ENCODE measurements around the gene BABAM2. TPM values are rescaled to one million over a fixed set of nuclear protein-coding genes. Genes with fewer than 3 reads are reported as not detected.

Gene BABAM2
- total RNA-seq, 1 donor, result 42.0 TPM

GRCh38 chr2:28365158-28365557 lies 474.6 kb downstream of the BABAM2 start:
- Histone ChIP-seq H3K4me1 (ENCODE audit: insufficient read depth, low read length) (peaks cover 10% of the 10 kb centered on the region), H3K4me3 (ENCODE audit: insufficient read depth, low read length) (no peak overlapping the region), H4K20me1 (ENCODE audit: insufficient read depth, low read length) (no peaks in the 10 kb centered on the region), H3K27ac (ENCODE audit: low read depth, low read length) (no peak overlapping the region), H2AFZ (ENCODE audit: low read length) (no peak overlapping the region), H3K4me2 (ENCODE audit: insufficient read depth, low read length) (no peak overlapping the region), H3K36me3 (ENCODE audit: insufficient read depth, low read length) (no peaks in the 10 kb centered on the region), H3K27me3 (ENCODE audit: insufficient read depth, low read length) (no peaks in the 10 kb centered on the region), H3K79me2 (ENCODE audit: insufficient read depth, low read length) (no peaks in the 10 kb centered on the region), H3K9me3 (ENCODE audit: low read depth, low read length) (no peaks in the 10 kb centered on the region)
- peak; percentile 63 for DNase-seq (ENCODE audit: insufficient read length, low spot score, missing footprints)
- no peak for TF ChIP-seq CTCF (IDR thresholded peaks at IDR 0.05; ENCODE audit: extremely low read depth, low read depth, low read length)

GRCh38 chr2:28366149-28366495 lies 475.6 kb downstream of the BABAM2 start:
- H3K79me2 ChIP-seq (ENCODE audit: insufficient read depth, low read length), result no peaks in the 10 kb centered on the region
- H4K20me1 ChIP-seq (ENCODE audit: insufficient read depth, low read length), result no peaks in the 10 kb centered on the region
- no peak overlapping the region for H2AFZ ChIP-seq (ENCODE audit: low read length)
- no peak for DNase-seq (ENCODE audit: insufficient read length, low spot score, missing footprints)
- no peak overlapping the region for H3K27ac ChIP-seq (ENCODE audit: low read depth, low read length)
- no peak overlapping the region for H3K4me2 ChIP-seq (ENCODE audit: insufficient read depth, low read length)
- H3K4me3 ChIP-seq (ENCODE audit: insufficient read depth, low read length), result no peak overlapping the region
- peaks cover 6% of the 10 kb centered on the region for H3K4me1 ChIP-seq (ENCODE audit: insufficient read depth, low read length)
- no peak for TF ChIP-seq CTCF (IDR thresholded peaks at IDR 0.05; ENCODE audit: extremely low read depth, low read depth, low read length)
- no peaks in the 10 kb centered on the region for H3K36me3 ChIP-seq (ENCODE audit: insufficient read depth, low read length)
- no peaks in the 10 kb centered on the region for H3K27me3 ChIP-seq (ENCODE audit: insufficient read depth, low read length)
- H3K9me3 ChIP-seq (ENCODE audit: low read depth, low read length), result no peaks in the 10 kb centered on the region

DNA sequence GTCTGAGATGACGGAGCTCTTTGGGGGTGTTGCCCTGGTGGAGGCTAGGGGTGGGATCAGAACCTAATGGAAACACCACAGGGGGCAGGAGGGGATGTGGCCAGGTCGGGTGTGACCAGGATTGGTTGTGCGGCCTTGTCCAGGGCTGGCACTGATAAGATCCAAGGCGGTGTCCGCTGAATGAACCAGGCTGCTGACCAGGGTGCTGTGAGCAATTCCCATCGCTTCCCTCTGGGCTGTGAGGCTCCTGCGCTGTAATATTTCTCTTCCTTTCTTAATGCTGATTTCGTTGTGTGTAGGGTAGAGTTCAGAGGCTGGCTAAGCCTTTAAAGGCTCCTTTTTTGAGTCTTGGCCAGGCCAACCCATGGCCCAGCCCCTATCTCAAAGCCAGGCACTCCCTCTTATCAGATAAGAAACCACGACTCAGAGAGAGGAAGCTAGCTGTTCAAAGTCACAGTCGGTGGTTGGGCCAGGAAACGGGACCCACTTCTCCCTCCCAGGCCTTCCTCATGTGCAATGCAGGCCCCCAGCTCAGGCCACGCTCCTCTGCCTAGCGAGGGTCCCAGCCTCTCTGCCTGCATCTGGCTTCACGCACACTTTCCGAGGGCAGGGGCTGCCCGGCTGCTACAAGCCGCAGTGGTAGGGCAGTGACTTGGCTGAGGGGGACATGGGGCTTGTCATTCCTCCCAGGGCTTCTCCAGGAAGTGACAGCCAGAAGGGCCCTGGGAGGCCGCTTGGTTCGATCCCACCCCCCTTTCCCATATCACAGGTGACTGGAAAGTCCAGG lies 476.2 kb downstream of the BABAM2 start:
- Histone ChIP-seq H3K79me2 (ENCODE audit: insufficient read depth, low read length) (no peaks in the 10 kb centered on the region), H3K4me3 (ENCODE audit: insufficient read depth, low read length) (no peak overlapping the region), H3K4me2 (ENCODE audit: insufficient read depth, low read length) (no peak overlapping the region), H2AFZ (ENCODE audit: low read length) (no peak overlapping the region), H3K27me3 (ENCODE audit: insufficient read depth, low read length) (no peaks in the 10 kb centered on the region), H3K36me3 (ENCODE audit: insufficient read depth, low read length) (no peaks in the 10 kb centered on the region), H4K20me1 (ENCODE audit: insufficient read depth, low read length) (no peaks in the 10 kb centered on the region), H3K27ac (ENCODE audit: low read depth, low read length) (no peak overlapping the region), H3K4me1 (ENCODE audit: insufficient read depth, low read length) (peaks cover 4% of the 10 kb centered on the region), H3K9me3 (ENCODE audit: low read depth, low read length) (no peaks in the 10 kb centered on the region)
- no peak for TF ChIP-seq CTCF (IDR thresholded peaks at IDR 0.05; ENCODE audit: extremely low read depth, low read depth, low read length)
- DNase-seq (ENCODE audit: insufficient read length, low spot score, missing footprints), result peak; percentile 84

DNA sequence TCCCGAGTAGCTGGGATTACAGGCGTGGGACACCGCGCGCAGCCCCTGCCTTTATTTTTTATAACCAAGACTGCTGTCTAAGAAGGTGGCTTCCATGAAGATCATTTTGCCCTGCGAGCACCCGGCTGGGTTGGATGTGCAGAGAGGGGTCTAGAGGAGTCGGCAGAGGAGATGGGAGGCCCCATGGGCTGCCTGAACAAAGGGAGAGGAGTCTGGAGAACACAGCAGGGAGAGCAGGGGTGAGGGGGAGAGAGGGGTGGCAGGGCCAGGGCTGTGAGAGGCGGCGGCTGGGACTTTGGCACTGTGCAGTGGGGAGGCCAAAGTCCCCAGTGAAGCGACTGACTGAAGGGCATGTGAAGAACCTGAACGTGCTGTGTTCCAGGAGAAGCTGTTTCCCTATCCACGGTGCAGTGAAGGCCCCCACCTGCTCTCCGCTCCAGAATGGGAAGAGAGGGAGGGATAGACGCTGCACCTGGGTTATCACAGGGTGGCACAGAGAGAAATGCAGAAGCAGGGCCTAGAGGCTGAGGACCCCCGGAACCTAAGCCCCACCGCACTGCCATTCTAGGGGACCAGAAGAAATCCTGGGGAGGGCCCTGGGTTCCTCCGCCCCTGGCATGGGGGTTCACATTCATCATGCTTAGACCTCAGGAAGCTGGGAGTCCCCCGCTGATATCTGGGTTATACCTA lies 477.3 kb downstream of the BABAM2 start:
- peaks cover 4% of the 10 kb centered on the region for H3K4me1 ChIP-seq (ENCODE audit: insufficient read depth, low read length)
- H3K79me2 ChIP-seq (ENCODE audit: insufficient read depth, low read length), result no peaks in the 10 kb centered on the region
- H3K27me3 ChIP-seq (ENCODE audit: insufficient read depth, low read length), result no peaks in the 10 kb centered on the region

More for the DNA sequence above, 477.3 kb downstream of the BABAM2 start:
- Histone ChIP-seq H3K4me3 (ENCODE audit: insufficient read depth, low read length) (no peak overlapping the region), H4K20me1 (ENCODE audit: insufficient read depth, low read length) (no peaks in the 10 kb centered on the region), H3K4me2 (ENCODE audit: insufficient read depth, low read length) (no peak overlapping the region), H3K27ac (ENCODE audit: low read depth, low read length) (no peak overlapping the region), H2AFZ (ENCODE audit: low read length) (no peak overlapping the region), H3K9me3 (ENCODE audit: low read depth, low read length) (no peaks in the 10 kb centered on the region), H3K36me3 (ENCODE audit: insufficient read depth, low read length) (no peaks in the 10 kb centered on the region)
- peak; percentile 30 for DNase-seq (ENCODE audit: insufficient read length, low spot score, missing footprints)
- TF ChIP-seq CTCF (IDR thresholded peaks at IDR 0.05; ENCODE audit: extremely low read depth, low read depth, low read length), result no peak

Measured in osteoblast (primary cell).